ENCODE measurements around the gene MACROD2. TPM values are rescaled to one million over a fixed set of nuclear protein-coding genes. Genes with fewer than 3 reads are reported as not detected.

The MACROD2 gene
- total and polyA plus RNA-seq, 2 donors (not counting 1 experiment from before 2014, with no cell fraction given): 5.3 to 6.7 TPM

DNA sequence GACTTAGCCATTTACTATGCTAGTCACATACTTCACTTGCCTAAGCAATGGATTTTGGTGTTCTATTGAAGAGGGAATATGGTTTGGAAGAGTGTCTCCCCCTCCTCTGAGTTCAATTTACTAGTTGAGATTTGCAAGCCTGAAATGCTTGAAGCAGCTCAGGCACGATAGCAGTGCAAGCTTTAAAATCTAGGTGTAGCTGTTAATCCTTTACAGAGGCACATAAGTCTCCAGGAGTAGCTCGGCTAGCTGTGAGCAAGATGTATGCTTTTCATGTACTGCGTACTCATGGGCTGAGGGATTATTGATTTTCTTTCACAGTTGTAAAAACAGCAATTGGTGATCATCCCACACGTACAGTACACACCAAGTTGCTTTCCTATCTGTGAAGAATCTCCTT, 341.4 kb downstream of the MACROD2 start:
- Mint-ChIP-seq H3K4me3 (no peak overlapping the region), H3K27ac (no peak overlapping the region), H3K27me3 (peaks cover 21% of the 10 kb centered on the region), H3K9me3 (ENCODE audit: insufficient read depth) (no peaks in the 10 kb centered on the region), H3K4me1 (peaks cover 6% of the 10 kb centered on the region)
- H3K4me1 ChIP-seq (ENCODE audit: control insufficient read depth in 2 of 2, insufficient read depth in 2 of 2, low read length in 2 of 2): peaks cover 0 to 4% of the 10 kb centered on the region in 2 donors
- no peaks in the 10 kb centered on the region for H4K20me1 ChIP-seq (ENCODE audit: control insufficient read depth, insufficient read depth, low read length, poor library complexity, severe bottlenecking)
- DNase-seq: no peak
- no peak overlapping the region for H3K9ac ChIP-seq (ENCODE audit: low read length)
- TF ChIP-seq, protein P1, sequence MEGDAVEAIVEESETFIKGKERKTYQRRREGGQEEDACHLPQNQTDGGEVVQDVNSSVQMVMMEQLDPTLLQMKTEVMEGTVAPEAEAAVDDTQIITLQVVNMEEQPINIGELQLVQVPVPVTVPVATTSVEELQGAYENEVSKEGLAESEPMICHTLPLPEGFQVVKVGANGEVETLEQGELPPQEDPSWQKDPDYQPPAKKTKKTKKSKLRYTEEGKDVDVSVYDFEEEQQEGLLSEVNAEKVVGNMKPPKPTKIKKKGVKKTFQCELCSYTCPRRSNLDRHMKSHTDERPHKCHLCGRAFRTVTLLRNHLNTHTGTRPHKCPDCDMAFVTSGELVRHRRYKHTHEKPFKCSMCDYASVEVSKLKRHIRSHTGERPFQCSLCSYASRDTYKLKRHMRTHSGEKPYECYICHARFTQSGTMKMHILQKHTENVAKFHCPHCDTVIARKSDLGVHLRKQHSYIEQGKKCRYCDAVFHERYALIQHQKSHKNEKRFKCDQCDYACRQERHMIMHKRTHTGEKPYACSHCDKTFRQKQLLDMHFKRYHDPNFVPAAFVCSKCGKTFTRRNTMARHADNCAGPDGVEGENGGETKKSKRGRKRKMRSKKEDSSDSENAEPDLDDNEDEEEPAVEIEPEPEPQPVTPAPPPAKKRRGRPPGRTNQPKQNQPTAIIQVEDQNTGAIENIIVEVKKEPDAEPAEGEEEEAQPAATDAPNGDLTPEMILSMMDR (IDR thresholded peaks at IDR 0.05): no peak
- no peak for TF ChIP-seq EZH2 (IDR thresholded peaks at IDR 0.05; ENCODE audit: borderline replicate concordance, insufficient read depth, low read depth, low read length, poor library complexity, severe bottlenecking)
- 92% methylated on average over 2 of the region's 4 CpGs for WGBS (ENCODE audit: insufficient coverage)
- no peaks in the 10 kb centered on the region for H3K36me3 ChIP-seq (replicated peaks in 1 of 2; ENCODE audit: control extremely low read depth in 1 of 2, control insufficient read depth in 1 of 2, extremely low read depth in 1 of 2, insufficient read depth in 2 of 2, low read length in 1 of 2)
- ATAC-seq (ENCODE audit: low read depth): no peak
- intact Hi-C loops (cut with micrococcal nuclease): no loop called here
- no peaks in the 10 kb centered on the region for H3K27me3 ChIP-seq (replicated peaks in 1 of 4; ENCODE audit: control extremely low read depth in 1 of 4, control insufficient read depth in 3 of 4, insufficient read depth in 4 of 4, low read length in 3 of 4)
- CTCF ChIA-PET: interaction anchor here (1.5 kb wide), 1 partner anchor 1316 kb away, joined by 4 read pairs; no protein-coding TSS in a partner anchor
- H3K4me3 ChIP-seq (ENCODE audit: control extremely low read depth in 1 of 5, extremely low read depth in 1 of 5, insufficient read depth in 1 of 5, low read depth in 2 of 5, low read length in 4 of 5): no peak overlapping the region
- POLR2A ChIA-PET: no interaction called here
- no peaks in the 10 kb centered on the region for H3K9me3 ChIP-seq (ENCODE audit: control extremely low read depth in 1 of 3, control insufficient read depth in 2 of 3, insufficient read depth in 1 of 3, low read length in 2 of 3)
- H2AFZ ChIP-seq (ENCODE audit: insufficient read depth, low read depth, low read length, poor library complexity, severe bottlenecking): no peak overlapping the region
- H3K4me2 ChIP-seq (replicated peaks; ENCODE audit: low read depth, low read length, poor library complexity, severe bottlenecking): no peak overlapping the region
- H3K27ac ChIP-seq (ENCODE audit: low read length in 2 of 2): no peak overlapping the region
- H3K79me2 ChIP-seq (ENCODE audit: control insufficient read depth, insufficient read depth, low read length): no peaks in the 10 kb centered on the region

DNA sequence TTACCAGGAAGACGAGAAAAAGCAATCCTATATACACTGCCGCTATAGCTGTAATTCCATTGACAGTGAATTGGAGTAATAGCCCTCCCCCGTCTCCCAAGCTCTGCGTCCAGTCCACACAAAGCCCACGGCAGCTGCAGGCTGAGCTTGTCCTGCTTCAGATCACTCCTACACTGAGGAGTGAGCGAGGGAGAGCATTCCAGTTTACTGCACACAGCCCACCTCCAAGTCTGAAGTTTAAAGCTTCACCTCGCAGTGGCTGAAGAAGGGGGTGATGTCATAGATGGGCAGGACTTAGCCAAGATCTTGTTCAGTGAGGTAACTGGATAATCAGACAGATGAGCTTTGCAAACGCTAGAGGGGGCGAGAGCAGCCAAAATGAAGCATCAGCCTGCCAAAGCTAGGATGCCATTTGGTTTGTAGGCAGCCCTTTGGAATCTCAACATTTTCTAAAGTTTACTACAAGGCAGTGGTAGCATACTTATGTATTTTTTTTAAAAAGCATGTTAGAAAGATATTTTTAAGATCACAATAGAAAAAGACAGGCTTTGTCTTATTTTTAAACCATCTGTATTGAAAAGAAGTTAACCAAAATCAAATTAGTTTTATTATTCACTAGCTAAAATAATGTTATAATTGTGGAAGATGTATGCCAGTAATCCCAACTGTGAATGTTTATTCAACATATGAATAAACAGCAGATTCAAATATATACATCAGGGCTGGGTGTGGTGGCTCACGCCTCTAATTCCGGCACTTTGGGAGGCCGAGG, 342.3 kb downstream of the MACROD2 start, which contains the start of gene FLRT3:
Gene FLRT3 (minus strand): TSS at position 213 of the 772 bp plus-strand sequence. CDS start 10,106 bp downstream, outside the sequence.
- POLR2A ChIA-PET: no interaction called here
- Histone ChIP-seq H3K79me2 (ENCODE audit: control insufficient read depth, insufficient read depth, low read length) (no peaks in the 10 kb centered on the region), H3K4me1 (ENCODE audit: control insufficient read depth in 2 of 2, insufficient read depth in 2 of 2, low read length in 2 of 2) (peaks cover 0 to 4% of the 10 kb centered on the region in 2 donors), H3K9me3 (ENCODE audit: control extremely low read depth in 1 of 3, control insufficient read depth in 2 of 3, insufficient read depth in 1 of 3, low read length in 2 of 3) (no peaks in the 10 kb centered on the region), H3K27ac (ENCODE audit: low read length in 2 of 2) (no peak within 1 kb of the TSS), H3K4me3 (ENCODE audit: control extremely low read depth in 1 of 5, extremely low read depth in 1 of 5, insufficient read depth in 1 of 5, low read depth in 2 of 5, low read length in 4 of 5) (peak within 1 kb of the TSS in 2 of 5 experiments; percentile 8 to 25), H3K27me3 (replicated peaks in 1 of 4; ENCODE audit: control extremely low read depth in 1 of 4, control insufficient read depth in 3 of 4, insufficient read depth in 4 of 4, low read length in 3 of 4) (no peaks in the 10 kb centered on the region), H3K36me3 (replicated peaks in 1 of 2; ENCODE audit: control extremely low read depth in 1 of 2, control insufficient read depth in 1 of 2, extremely low read depth in 1 of 2, insufficient read depth in 2 of 2, low read length in 1 of 2) (no peaks in the 10 kb centered on the region), H3K9ac (ENCODE audit: low read length) (no peak within 1 kb of the TSS), H2AFZ (ENCODE audit: insufficient read depth, low read depth, low read length, poor library complexity, severe bottlenecking) (peak within 1 kb of the TSS; percentile 68), H3K4me2 (replicated peaks; ENCODE audit: low read depth, low read length, poor library complexity, severe bottlenecking) (peak within 1 kb of the TSS; percentile 57), H4K20me1 (ENCODE audit: control insufficient read depth, insufficient read depth, low read length, poor library complexity, severe bottlenecking) (no peaks in the 10 kb centered on the region)
- DNase-seq: peak; percentile 47
- ATAC-seq (ENCODE audit: low read depth): peak; percentile 57
- Mint-ChIP-seq H3K27me3 (peaks cover 24% of the 10 kb centered on the region), H3K4me3 (peak within 1 kb of the TSS; percentile 71), H3K4me1 (peaks cover 6% of the 10 kb centered on the region), H3K9me3 (ENCODE audit: insufficient read depth) (no peaks in the 10 kb centered on the region), H3K27ac (no peak within 1 kb of the TSS)
- CTCF ChIA-PET: interaction anchor here (0.9 to 1.5 kb wide), 5 partner anchors 8 to 1368 kb away, joined by 3 to 7 read pairs (median 4); no protein-coding TSS in a partner anchor
- intact Hi-C loops (cut with micrococcal nuclease): no loop called here
- WGBS (ENCODE audit: insufficient coverage): 8% methylated on average over 5 of the region's 12 CpGs
- TF ChIP-seq, protein P1 (IDR thresholded peaks at IDR 0.05): peak; percentile 70
- TF ChIP-seq EZH2 (IDR thresholded peaks at IDR 0.05; ENCODE audit: borderline replicate concordance, insufficient read depth, low read depth, low read length, poor library complexity, severe bottlenecking): no peak
